ENCODE data around the gene MRGPRX3. TPM values are rescaled to one million over a fixed set of nuclear protein-coding genes. Genes with fewer than 3 reads are reported as not detected.

MRGPRX3 gene
- total RNA-seq, 1 experiment from 2014 or later: not detected

DNA sequence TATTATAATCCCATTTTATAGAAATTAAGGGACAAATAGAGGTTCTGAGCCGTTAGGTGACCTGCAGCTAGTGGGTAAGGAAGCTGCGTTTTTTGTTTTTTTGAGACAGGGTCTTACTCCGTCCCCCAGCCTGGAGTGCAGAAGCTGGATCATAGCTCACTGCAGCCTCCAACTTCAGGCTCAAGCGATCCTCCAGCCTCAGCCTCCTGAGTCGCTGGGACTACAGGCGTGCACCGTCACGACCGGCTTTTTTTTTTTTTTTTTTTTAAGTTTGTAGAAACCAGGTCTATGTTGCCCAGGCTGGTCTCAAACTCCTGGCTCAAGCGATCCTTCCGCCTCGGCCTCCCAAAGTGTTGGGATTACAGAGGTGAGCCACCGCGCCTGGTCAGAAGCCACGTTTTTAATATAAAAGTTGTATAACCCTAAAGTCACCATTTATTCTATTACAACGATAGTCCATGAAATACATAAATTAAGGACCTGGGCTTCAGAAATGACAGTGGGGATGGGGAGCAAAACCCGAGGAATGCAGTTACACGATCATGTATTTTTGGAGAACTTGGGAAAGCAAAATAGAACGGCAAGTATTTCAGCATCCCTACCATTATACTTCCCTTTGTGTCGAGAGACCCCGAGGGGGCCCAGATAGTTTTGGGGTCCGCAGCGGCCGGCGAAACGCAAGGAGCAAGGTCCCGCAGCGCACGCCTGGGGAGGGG is 27.1 kb upstream of the MRGPRX3 start:
- no peak for DNase-seq (ENCODE audit: low spot score)
- CTCF ChIA-PET: interaction anchor here (0.7 to 1.7 kb wide), 2 partner anchors 10 kb away, joined by 3 to 9 read pairs; no protein-coding TSS in a partner anchor
- Histone ChIP-seq H3K4me3 (ENCODE audit: low read depth, low read length, poor library complexity, severe bottlenecking) (peak overlapping the region; percentile 93), H3K27me3 (replicated peaks; ENCODE audit: insufficient read depth, low read depth, low read length, poor library complexity) (no peaks in the 10 kb centered on the region), H3K27ac (ENCODE audit: low read depth, low read length, poor library complexity, severe bottlenecking) (peak overlapping the region; percentile 74), H3K36me3 (ENCODE audit: insufficient read depth, low read length, poor library complexity, severe bottlenecking) (peaks cover 12% of the 10 kb centered on the region), H3K9me3 (ENCODE audit: low read depth, low read length, poor library complexity, severe bottlenecking) (no peaks in the 10 kb centered on the region), H3K4me1 (ENCODE audit: insufficient read depth, low read length, poor library complexity, severe bottlenecking) (no peaks in the 10 kb centered on the region)
- BruUV-seq (replicated peaks): TSS peak; percentile 36
- no peak for TF ChIP-seq CTCF (conservative IDR thresholded peaks at IDR 0.05; ENCODE audit: low read depth, low read length)
- no peak for TF ChIP-seq EZH2 (IDR thresholded peaks at IDR 0.05; ENCODE audit: borderline replicate concordance, low read depth, low read length, poor library complexity, severe bottlenecking)
- intact Hi-C loops (cut with micrococcal nuclease; ENCODE audit: unreplicated experiment): no loop called here
- POLR2A ChIA-PET (ENCODE audit: low non-redundant PET): no interaction called here

GRCh38 chr11:18105802-18106574 is 26.4 kb upstream of the MRGPRX3 start, which contains the start of gene SAAL1:
TSS of gene SAAL1 (minus strand) at chr11:18106082. CDS start at chr11:18106041, 41 bp downstream.
- H3K27ac ChIP-seq (ENCODE audit: low read depth, low read length, poor library complexity, severe bottlenecking): peak within 1 kb of the TSS; percentile 74
- no TSS peak for BruUV-seq (replicated peaks)

More at GRCh38 chr11:18105802-18106574, 26.4 kb upstream of the MRGPRX3 start, which contains the start of gene SAAL1:
- Histone ChIP-seq H3K4me3 (ENCODE audit: low read depth, low read length, poor library complexity, severe bottlenecking) (peak within 1 kb of the TSS; percentile 93), H3K9me3 (ENCODE audit: low read depth, low read length, poor library complexity, severe bottlenecking) (no peaks in the 10 kb centered on the region), H3K27me3 (replicated peaks; ENCODE audit: insufficient read depth, low read depth, low read length, poor library complexity) (no peaks in the 10 kb centered on the region), H3K4me1 (ENCODE audit: insufficient read depth, low read length, poor library complexity, severe bottlenecking) (no peaks in the 10 kb centered on the region), H3K36me3 (ENCODE audit: insufficient read depth, low read length, poor library complexity, severe bottlenecking) (peaks cover 12% of the 10 kb centered on the region)
- CTCF ChIA-PET: interaction anchor here (0.6 to 1.7 kb wide), 3 partner anchors 9 to 98 kb away, joined by 3 to 9 read pairs (median 3); no protein-coding TSS in a partner anchor
- TF ChIP-seq EZH2 (IDR thresholded peaks at IDR 0.05; ENCODE audit: borderline replicate concordance, low read depth, low read length, poor library complexity, severe bottlenecking) (no peak), CTCF (conservative IDR thresholded peaks at IDR 0.05; ENCODE audit: low read depth, low read length) (peak; percentile 88)
- intact Hi-C loops (cut with micrococcal nuclease; ENCODE audit: unreplicated experiment): no loop called here
- DNase-seq (ENCODE audit: low spot score): peak; percentile 88
- POLR2A ChIA-PET (ENCODE audit: low non-redundant PET): no interaction called here
